Testis (tissue), 3 donors: ENCODE results near the gene SELP. TPM values are rescaled to one million over a fixed set of nuclear protein-coding genes. Genes with fewer than 3 reads are reported as not detected.

Experiments used
- DNase-seq: peaks from one replicate; pipeline ENCODE4 v3.0.0-alpha.2; 2019
- H3K27ac ChIP-seq, 2 donors: fragments of 200-600 bp; sonication (generic); one replicate each; pipeline ENCODE4 v1.5.1; 2019
- H3K27me3 ChIP-seq: fragments of 200-600 bp; sonication (generic); one replicate; pipeline ENCODE4 v1.5.1; 2019
- H3K36me3 ChIP-seq: fragments of 200-600 bp; sonication (generic); one replicate; pipeline ENCODE4 v1.5.1; 2017; ENCODE audit warnings: low read depth; ENCODE audit errors: missing control alignments
- H3K4me1 ChIP-seq: fragments of 200-600 bp; sonication (generic); one replicate; pipeline ENCODE4 v1.5.1; 2019
- H3K4me3 ChIP-seq, 2 donors: fragments of 200-600 bp; sonication (generic); one replicate each; pipeline ENCODE4 v1.5.1; 2017 to 2019
- H3K9me3 ChIP-seq: fragments of 200-600 bp; sonication (generic); one replicate; pipeline ENCODE4 v1.5.1; 2017
- CTCF ChIP-seq, 3 experiments: fragments of 450-650 bp in 2 of 3; fragments of 200-600 bp in 1 of 3; sonication (generic) in 1 of 3; IDR thresholded peaks; one replicate each; pipeline ENCODE4 v1.5.1; 2016 to 2019; ENCODE audit warnings: antibody characterized with exemption in 3 of 3, mild to moderate bottlenecking in 2 of 3, moderate library complexity in 1 of 3
- POLR2A ChIP-seq: fragments of 450-650 bp; IDR thresholded peaks from one replicate; pipeline ENCODE4 v1.6.1; 2017; ENCODE audit warnings: antibody characterized with exemption, mild to moderate bottlenecking, moderate library complexity
- WGBS, 2 donors: methylation state at CpG; one replicate each; pipeline ENCODE4 v1.1.5; 2018; 5-methylcytosine and 5-hydroxymethylcytosine counted together
- intact Hi-C: fragments of 100-400 bp; cut with DNase I; formaldehyde crosslinking; loops from one replicate; pipeline ENCODE4 v1.15.1; 2023; ENCODE audit warnings: low total_unique reads
- polyA plus RNA-seq: library from polyadenylated mRNA; stranded (reverse); fragments of 350-450 nt; fragmentation: Illumina TruSeq; extraction: RNeasy Lipid Tissue Mini Kit (QIAGEN cat#74804); gene quantifications from one replicate; pipeline ENCODE4 v1.2.3, GENCODE V29; 2014; ENCODE audit warnings: low read depth, low replicate concordance; ENCODE audit not compliant: insufficient read depth
- total RNA-seq, 2 donors: library from RNA; depleted of rRNA; stranded (reverse); fragments of >200 nt; gene quantifications; one replicate each; pipeline ENCODE4 v1.2.3, GENCODE V29; 2016

The SELP gene
- total and polyA plus RNA-seq, 3 donors from 2014 or later = 1.7 to 6.4 (median 3.1) TPM

GRCh38 chr1:169557131-169557530 is 72.8 kb downstream of the SELP start:
- Histone ChIP-seq H3K4me1 (no peaks in the 10 kb centered on the region), H3K36me3 (no peaks in the 10 kb centered on the region), H3K27me3 (no peaks in the 10 kb centered on the region), H3K27ac (no peak overlapping the region), H3K9me3 (no peaks in the 10 kb centered on the region), H3K4me3 (no peak overlapping the region)
- TF ChIP-seq POLR2A (no peak), CTCF (IDR thresholded peaks at IDR 0.05) (no peak)
- 86 to 87% methylated on average over 5 of the region's 5 CpGs for whole genome bisulfite sequencing, 2 donors
- no peak for DNase-seq
- intact Hi-C loops = no loop called here

GRCh38 chr1:169550294-169550693 is 79.6 kb downstream of the SELP start:
- H3K27me3 ChIP-seq = no peaks in the 10 kb centered on the region
- no peaks in the 10 kb centered on the region for H3K9me3 ChIP-seq
- DNase-seq = no peak
- TF ChIP-seq POLR2A (no peak), CTCF (IDR thresholded peaks at IDR 0.05) (peak in 1 of 3 experiments; percentile 38)
- 45 to 46% methylated on average over 4 of the region's 4 CpGs for WGBS, 2 donors
- no peak overlapping the region for H3K27ac ChIP-seq
- no peaks in the 10 kb centered on the region for H3K4me1 ChIP-seq
- intact Hi-C loops = no loop called here
- H3K4me3 ChIP-seq = no peak overlapping the region
- H3K36me3 ChIP-seq = no peaks in the 10 kb centered on the region

GRCh38 chr1:169548282-169548681 is 81.6 kb downstream of the SELP start:
- H3K4me3 ChIP-seq = no peak overlapping the region
- intact Hi-C loops = no loop called here
- H3K27me3 ChIP-seq = no peaks in the 10 kb centered on the region
- DNase-seq = no peak
- WGBS, 2 donors = 81 to 91% methylated on average over 2 of the region's 2 CpGs
- TF ChIP-seq CTCF (IDR thresholded peaks at IDR 0.05) (no peak), POLR2A (no peak)
- H3K27ac ChIP-seq = no peak overlapping the region
- no peaks in the 10 kb centered on the region for H3K36me3 ChIP-seq
- H3K4me1 ChIP-seq = no peaks in the 10 kb centered on the region
- no peaks in the 10 kb centered on the region for H3K9me3 ChIP-seq

- intact Hi-C loops = no loop called here
- WGBS, 2 donors = 60 to 66% methylated on average over 15 of the region's 15 CpGs
- H3K4me3 ChIP-seq = no peak overlapping the region
- no peaks in the 10 kb centered on the region for H3K36me3 ChIP-seq
- TF ChIP-seq CTCF (IDR thresholded peaks at IDR 0.05) (peak; percentile 56 to 80 (median 76)), POLR2A (no peak)
- H3K9me3 ChIP-seq = no peaks in the 10 kb centered on the region
- H3K27ac ChIP-seq = peak overlapping the region in 1 of 2 donors; percentile 9
- no peaks in the 10 kb centered on the region for H3K4me1 ChIP-seq
- no peaks in the 10 kb centered on the region for H3K27me3 ChIP-seq
- DNase-seq = peak; percentile 74
Measured at GRCh38 chr1:169546087-169546995, 83.6 kb downstream of the SELP start.

GRCh38 chr1:169545472-169545871 is 84.5 kb downstream of the SELP start:
- 87% methylated on average over 2 of the region's 2 CpGs for WGBS, 2 donors
- intact Hi-C loops = no loop called here
- TF ChIP-seq CTCF (IDR thresholded peaks at IDR 0.05) (no peak), POLR2A (no peak)
- no peak for DNase-seq
- no peak overlapping the region for H3K4me3 ChIP-seq
- H3K27ac ChIP-seq = no peak overlapping the region
- no peaks in the 10 kb centered on the region for H3K36me3 ChIP-seq
- H3K27me3 ChIP-seq = no peaks in the 10 kb centered on the region
- H3K4me1 ChIP-seq = no peaks in the 10 kb centered on the region
- H3K9me3 ChIP-seq = no peaks in the 10 kb centered on the region
